Peyer's patch (tissue), 4 donors: ENCODE measurements around the gene SNED1.

ENCODE experiments used
- CTCF ChIP-seq, 6 experiments: fragments of 450-650 bp in 4 of 6; fragments of 200-600 bp in 2 of 6; sonication (generic) in 1 of 6; IDR thresholded peaks; one replicate each; pipeline ENCODE4 v1.5.1; 2017 to 2019; ENCODE audit warnings: antibody characterized with exemption in 6 of 6, mild to moderate bottlenecking in 3 of 6, moderate library complexity in 1 of 6
- POLR2A ChIP-seq, 2 donors: fragments of 450-650 bp; IDR thresholded peaks; one replicate each; pipeline ENCODE4 v1.5.1; 2017; ENCODE audit warnings: antibody characterized with exemption in 2 of 2, mild to moderate bottlenecking in 2 of 2, moderate library complexity in 2 of 2

- TF ChIP-seq POLR2A (IDR thresholded peaks at IDR 0.05): no peak
- TF ChIP-seq CTCF (IDR thresholded peaks at IDR 0.05): no peak
Measured at GRCh38 chr2:240981871-240982800, 16.3 kb upstream of the SNED1 start.
